ENCODE results near the gene BIRC6.

DNA sequence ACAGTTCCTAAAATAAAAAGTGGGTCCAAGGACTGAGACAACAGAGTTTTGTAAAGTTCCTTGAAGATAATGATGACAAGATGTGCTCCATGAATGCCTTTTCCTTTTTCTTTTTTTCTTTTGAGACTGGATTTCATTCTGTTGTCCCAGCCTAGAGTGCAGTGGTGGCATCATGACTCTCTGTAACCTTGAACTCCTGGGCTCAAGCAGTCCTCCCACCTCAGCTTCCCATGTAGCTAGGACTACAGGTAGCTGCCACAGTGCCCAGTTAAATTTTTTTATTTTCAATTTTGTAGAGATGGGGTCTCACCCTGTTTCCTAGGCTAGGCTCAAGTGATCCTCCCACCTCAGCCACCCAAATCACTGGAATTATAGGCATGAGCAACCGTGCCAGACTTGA is 254.9 kb downstream of the BIRC6 start:
- TF ChIP-seq, protein P1, sequence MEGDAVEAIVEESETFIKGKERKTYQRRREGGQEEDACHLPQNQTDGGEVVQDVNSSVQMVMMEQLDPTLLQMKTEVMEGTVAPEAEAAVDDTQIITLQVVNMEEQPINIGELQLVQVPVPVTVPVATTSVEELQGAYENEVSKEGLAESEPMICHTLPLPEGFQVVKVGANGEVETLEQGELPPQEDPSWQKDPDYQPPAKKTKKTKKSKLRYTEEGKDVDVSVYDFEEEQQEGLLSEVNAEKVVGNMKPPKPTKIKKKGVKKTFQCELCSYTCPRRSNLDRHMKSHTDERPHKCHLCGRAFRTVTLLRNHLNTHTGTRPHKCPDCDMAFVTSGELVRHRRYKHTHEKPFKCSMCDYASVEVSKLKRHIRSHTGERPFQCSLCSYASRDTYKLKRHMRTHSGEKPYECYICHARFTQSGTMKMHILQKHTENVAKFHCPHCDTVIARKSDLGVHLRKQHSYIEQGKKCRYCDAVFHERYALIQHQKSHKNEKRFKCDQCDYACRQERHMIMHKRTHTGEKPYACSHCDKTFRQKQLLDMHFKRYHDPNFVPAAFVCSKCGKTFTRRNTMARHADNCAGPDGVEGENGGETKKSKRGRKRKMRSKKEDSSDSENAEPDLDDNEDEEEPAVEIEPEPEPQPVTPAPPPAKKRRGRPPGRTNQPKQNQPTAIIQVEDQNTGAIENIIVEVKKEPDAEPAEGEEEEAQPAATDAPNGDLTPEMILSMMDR (IDR thresholded peaks at IDR 0.05; ENCODE audit: low read length): no peak
- TF ChIP-seq EZH2 (IDR thresholded peaks at IDR 0.05; ENCODE audit: borderline replicate concordance, low read length): no peak

All from OCI-LY1 (cell line).